ENCODE measurements around the gene DDT.
"Not testable (repeated sequence)": the region's sequence is repeated elsewhere in the genome, so short reads cannot be mapped to it uniquely, and the experiment has no call there.

The DDT gene

DNA sequence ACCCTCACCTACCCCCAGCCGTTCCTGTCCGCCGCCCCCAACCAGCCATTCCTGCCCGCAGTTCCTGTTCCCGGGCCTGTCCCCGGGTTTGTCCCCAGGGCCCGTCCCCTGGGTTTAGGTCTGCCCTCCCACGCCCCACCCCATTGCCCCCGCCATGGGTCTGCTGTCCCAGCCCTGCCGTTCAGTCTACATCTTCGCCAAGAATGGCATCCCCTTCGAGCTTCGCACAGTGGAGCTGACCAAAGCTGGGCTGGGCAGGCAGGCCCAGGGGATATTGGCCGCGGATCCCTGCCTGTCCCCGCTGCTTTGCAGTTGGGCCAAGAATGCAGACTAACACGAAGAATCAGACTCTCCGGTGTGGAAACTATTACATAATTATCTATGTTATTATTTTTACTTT is 24.5 kb downstream of the DDT start:
- DNase-seq: not testable (repeated sequence)

DNA sequence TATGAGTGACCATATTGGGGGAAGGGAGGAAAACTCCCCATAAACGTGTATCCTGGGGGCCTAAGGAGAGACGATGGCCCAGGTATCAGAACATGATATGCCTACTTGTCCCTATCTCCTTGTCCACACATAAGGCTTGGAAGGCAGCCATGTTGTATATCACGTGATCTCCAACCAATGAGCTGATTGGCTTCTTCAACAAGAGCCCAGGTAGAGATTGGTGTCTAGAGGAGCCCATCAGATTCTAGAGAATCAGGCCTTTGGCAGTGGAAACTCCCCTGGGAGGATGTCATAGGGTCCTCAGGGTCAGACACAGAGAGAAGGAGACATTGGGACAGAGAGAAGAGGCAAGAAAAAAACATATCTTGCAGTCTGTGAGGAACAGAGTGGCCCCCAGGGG is 26.9 kb downstream of the DDT start:
- DNase-seq: not testable (repeated sequence)

DNA sequence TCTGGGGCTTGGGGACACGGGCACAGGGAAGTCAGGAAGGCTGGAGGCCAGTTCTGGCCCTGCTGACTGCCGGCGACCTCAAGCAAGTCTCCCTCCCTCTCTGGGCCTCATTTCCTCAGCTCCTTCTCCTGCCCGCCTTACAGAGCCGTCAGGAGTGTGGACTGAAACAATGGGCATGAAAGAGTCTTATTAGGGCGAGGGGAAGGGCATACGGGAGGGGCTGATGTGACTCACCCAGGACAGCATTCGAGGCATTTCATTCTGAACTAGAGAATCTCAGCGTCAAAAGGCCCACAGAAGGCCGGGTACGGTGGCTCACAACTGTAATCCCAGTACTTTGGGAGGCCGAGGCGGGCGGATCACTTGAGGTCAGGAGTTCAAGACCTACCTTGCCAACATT is 34.1 kb downstream of the DDT start:
- not testable (repeated sequence) for DNase-seq

DNA sequence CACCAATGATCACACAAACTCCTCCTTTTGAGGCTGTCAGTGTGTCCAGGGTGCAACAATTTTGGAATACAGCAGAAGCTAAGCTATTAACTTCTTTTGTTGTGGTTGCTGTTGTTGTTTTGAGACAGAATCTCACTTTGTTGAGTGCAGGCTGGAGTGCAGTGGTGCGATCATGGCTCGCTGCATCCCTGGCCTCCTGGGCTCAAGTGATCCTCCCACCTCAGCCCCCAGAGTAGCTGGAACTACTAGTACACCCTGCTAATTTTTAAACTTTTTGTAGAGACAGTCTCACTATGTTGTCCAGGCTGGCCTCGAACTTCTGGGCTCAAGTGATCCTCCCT is 35.3 kb downstream of the DDT start:
- no peak for DNase-seq

DNA sequence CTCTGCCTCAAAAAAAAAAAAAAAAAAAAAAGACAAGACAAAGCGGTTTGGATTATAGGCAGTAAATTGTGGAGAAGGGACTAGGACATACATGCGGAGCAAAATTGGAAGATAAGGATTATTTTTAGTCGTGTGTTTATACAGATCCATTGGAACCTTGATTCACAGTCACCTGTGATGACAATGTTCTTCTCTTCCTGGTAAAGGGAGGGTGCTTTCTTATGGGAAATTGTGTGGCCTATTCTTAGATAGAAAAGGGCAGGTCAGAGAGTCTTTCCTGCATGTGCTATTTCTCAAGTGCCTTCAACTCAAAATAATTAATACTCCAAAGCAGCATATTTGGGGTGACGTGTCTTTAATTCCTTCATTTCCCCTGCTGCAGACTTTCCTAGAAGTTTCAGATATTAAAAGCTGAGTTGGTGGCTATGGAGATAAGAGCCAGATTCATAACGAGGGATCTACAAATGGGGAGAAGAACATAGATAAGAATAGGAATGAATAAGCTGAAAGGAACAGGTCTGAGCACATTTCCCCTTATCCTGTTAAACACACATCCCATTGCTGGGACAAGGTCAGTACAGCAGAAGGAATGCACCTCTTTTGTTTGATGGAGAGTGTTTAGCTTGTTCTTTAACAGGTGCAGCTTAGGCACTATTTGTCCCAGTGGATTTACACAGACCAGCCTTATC is 35.8 kb downstream of the DDT start:
- DNase-seq: no peak

DNA sequence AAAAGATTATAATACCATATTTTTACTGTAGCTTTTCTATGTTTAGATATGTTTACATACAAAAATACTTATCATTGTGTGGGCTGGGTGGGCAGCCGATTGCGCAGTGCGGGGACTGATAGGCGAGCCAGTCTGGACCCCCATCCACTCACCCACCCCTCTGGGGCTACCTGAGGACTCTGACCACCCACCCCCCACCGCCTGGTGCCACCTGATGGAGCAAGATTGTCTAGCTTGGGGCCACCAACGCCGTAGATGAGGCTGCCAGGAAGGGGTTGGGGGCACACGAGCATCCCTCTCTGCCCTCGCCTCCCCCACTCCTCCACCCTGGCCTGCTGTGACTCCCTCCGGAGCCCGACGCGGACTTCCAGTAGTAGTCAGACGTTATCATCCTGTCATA is 47.7 kb downstream of the DDT start:
- DNase-seq: no peak

DNA sequence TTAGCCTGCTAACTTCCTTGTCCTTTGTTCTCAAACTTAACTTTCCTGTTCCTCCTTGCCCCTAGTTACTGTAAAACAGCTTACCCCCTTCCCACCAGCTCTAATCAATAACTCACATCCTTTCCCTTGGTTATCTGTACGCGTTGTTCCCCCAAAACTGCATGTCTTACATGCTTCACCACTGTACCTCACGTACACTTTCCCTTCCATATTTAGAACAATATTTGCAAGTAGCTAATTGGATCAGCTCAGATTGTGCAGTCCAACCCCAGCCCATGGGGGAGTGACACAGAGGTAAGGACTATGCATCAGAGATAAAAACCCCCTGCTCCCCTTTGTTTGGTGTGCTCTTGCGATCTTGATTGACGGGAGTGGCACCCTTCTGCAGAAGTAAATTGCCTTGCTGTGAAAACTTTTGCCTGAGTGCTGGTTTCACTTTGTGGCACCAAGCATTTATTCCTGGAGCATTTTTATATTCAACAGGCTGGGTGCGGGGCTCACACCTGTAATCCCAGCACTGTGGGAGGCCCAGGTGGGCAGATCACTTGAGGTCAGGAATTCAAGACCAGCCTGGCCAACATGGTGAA is 49.1 kb downstream of the DDT start:
- no peak for DNase-seq

DNA sequence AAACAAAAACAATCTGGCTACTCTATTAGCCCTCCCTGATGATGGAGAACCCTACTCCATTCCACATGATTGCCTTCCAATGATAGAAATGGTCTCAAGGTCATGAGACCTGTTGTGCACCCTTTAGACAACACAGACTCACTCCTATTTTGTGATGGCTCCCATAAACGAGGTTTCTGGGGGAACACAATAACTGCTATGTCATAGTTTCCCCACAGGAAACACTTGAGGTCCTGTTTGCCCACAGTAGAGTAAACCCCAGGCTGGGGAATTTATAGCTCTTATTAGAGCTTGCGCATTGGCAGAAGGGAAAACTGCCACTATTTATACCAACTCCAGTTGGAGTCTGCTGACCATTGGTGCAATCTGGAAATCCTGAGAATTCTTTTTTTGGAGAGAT is 51.3 kb downstream of the DDT start:
- no peak for DNase-seq

DNA sequence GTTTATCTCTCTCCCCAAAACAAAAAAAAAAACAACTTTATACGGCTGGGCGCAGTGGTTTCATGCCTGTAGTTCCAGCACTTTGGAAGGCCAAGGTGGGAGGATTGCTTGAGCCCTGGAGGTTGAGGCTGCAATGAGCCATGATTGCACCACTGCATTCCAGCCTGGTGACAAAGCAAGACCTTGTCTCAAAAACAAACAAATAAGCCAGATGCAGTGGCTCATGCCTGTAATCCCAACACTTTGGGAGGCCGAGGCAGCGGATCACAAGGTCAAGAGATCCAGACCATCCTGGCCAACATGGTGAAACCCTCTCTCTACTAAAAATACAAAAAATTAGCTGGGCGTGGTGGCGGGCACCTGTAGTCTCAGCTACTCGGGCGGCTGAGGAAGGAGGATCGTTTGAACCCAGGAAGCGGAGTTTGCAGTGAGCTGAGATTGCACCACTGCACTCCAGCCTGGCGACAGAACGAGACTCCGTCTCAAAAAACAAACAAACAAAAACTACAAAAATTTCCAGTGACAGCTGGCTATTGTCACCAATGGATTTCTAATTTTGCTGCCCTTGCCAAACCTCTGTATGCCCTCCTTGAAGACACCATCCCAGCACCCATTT is 52.5 kb downstream of the DDT start:
- not testable (repeated sequence) for DNase-seq

All from NCI-H510A treated with DMSO at 0.1 percent for 48 hours (cell line).